Erythroblast (primary cell): ENCODE measurements around the gene ENOX1.

Experiments used
- DNase-seq, 2 experiments: peaks; one replicate each; lab custom pipeline; 2025; lab: John Stamatoyannopoulos, UW
- GATA1 ChIP-seq: IDR thresholded peaks from 2 replicates; pipeline ENCODE4 v1.6.1; 2011; ENCODE audit warnings: low read depth, mild to moderate bottlenecking, control low read depth, low read length, moderate library complexity
- POLR2A ChIP-seq: IDR thresholded peaks from 2 replicates; pipeline ENCODE4 v1.6.1; 2011; ENCODE audit warnings: mild to moderate bottlenecking, low read length

The ENOX1 gene

GRCh38 chr13:43464578-43465264 is 322.1 kb downstream of the ENOX1 start:
- no peak for TF ChIP-seq GATA1
- TF ChIP-seq POLR2A, result no peak
- DNase-seq, result no peak

- TF ChIP-seq GATA1 (no peak), POLR2A (no peak)
- DNase-seq, result no peak
These were observed 338.0 kb downstream of the ENOX1 start for GRCh38 chr13:43448605-43449336.

- no peak for DNase-seq
- no peak for TF ChIP-seq POLR2A
- TF ChIP-seq GATA1, result no peak
These were observed 340.6 kb downstream of the ENOX1 start for GRCh38 chr13:43446126-43446525.

GRCh38 chr13:43445668-43446067 is 341.1 kb downstream of the ENOX1 start:
- DNase-seq, result no peak
- TF ChIP-seq POLR2A, result no peak

- TF ChIP-seq POLR2A (no peak), GATA1 (no peak)
- no peak for DNase-seq
These were observed 342.7 kb downstream of the ENOX1 start for GRCh38 chr13:43444081-43444480.

- no peak for DNase-seq
- TF ChIP-seq POLR2A, result no peak
- TF ChIP-seq GATA1, result no peak
These were observed 344.8 kb downstream of the ENOX1 start for GRCh38 chr13:43441899-43442499.

- DNase-seq, result no peak
- TF ChIP-seq GATA1, result no peak
- TF ChIP-seq POLR2A, result no peak
These were observed 345.3 kb downstream of the ENOX1 start for GRCh38 chr13:43441464-43441863.

GRCh38 chr13:43434191-43434590 is 352.6 kb downstream of the ENOX1 start:
- DNase-seq, result no peak

GRCh38 chr13:43433691-43434141 is 353.1 kb downstream of the ENOX1 start:
- TF ChIP-seq GATA1, result no peak
- TF ChIP-seq POLR2A, result no peak
- DNase-seq, result no peak

More at GRCh38 chr13:43434191-43434590, 352.6 kb downstream of the ENOX1 start:
- no peak for TF ChIP-seq GATA1
- no peak for TF ChIP-seq POLR2A

GRCh38 chr13:43432958-43433357 is 353.8 kb downstream of the ENOX1 start:
- TF ChIP-seq GATA1, result no peak
- DNase-seq, result no peak

GRCh38 chr13:43431841-43432240 is 354.9 kb downstream of the ENOX1 start:
- no peak for DNase-seq
- TF ChIP-seq POLR2A (no peak), GATA1 (no peak)

GRCh38 chr13:43431290-43431716 is 355.5 kb downstream of the ENOX1 start:
- TF ChIP-seq POLR2A (no peak), GATA1 (no peak)
- DNase-seq, result no peak

- no peak for DNase-seq
- no peak for TF ChIP-seq POLR2A
- no peak for TF ChIP-seq GATA1
These were observed 358.1 kb downstream of the ENOX1 start for GRCh38 chr13:43428545-43429296.

- no peak for TF ChIP-seq GATA1
- no peak for TF ChIP-seq POLR2A
- DNase-seq, result no peak
These were observed 360.4 kb downstream of the ENOX1 start for GRCh38 chr13:43426355-43426754.
